ENCODE data around the gene ZNF609. TPM values are rescaled to one million over a fixed set of nuclear protein-coding genes. Genes with fewer than 3 reads are reported as not detected.

Gene ZNF609, protein sequence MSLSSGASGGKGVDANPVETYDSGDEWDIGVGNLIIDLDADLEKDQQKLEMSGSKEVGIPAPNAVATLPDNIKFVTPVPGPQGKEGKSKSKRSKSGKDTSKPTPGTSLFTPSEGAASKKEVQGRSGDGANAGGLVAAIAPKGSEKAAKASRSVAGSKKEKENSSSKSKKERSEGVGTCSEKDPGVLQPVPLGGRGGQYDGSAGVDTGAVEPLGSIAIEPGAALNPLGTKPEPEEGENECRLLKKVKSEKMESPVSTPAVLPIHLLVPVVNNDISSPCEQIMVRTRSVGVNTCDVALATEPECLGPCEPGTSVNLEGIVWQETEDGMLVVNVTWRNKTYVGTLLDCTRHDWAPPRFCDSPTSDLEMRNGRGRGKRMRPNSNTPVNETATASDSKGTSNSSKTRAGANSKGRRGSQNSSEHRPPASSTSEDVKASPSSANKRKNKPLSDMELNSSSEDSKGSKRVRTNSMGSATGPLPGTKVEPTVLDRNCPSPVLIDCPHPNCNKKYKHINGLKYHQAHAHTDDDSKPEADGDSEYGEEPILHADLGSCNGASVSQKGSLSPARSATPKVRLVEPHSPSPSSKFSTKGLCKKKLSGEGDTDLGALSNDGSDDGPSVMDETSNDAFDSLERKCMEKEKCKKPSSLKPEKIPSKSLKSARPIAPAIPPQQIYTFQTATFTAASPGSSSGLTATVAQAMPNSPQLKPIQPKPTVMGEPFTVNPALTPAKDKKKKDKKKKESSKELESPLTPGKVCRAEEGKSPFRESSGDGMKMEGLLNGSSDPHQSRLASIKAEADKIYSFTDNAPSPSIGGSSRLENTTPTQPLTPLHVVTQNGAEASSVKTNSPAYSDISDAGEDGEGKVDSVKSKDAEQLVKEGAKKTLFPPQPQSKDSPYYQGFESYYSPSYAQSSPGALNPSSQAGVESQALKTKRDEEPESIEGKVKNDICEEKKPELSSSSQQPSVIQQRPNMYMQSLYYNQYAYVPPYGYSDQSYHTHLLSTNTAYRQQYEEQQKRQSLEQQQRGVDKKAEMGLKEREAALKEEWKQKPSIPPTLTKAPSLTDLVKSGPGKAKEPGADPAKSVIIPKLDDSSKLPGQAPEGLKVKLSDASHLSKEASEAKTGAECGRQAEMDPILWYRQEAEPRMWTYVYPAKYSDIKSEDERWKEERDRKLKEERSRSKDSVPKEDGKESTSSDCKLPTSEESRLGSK (N-terminal part only)
- total RNA-seq (2022; extraction: Qiagen RNA extraction) = 15.4 to 27.3 TPM (median 21.1 TPM) in 5 replicates

DNA sequence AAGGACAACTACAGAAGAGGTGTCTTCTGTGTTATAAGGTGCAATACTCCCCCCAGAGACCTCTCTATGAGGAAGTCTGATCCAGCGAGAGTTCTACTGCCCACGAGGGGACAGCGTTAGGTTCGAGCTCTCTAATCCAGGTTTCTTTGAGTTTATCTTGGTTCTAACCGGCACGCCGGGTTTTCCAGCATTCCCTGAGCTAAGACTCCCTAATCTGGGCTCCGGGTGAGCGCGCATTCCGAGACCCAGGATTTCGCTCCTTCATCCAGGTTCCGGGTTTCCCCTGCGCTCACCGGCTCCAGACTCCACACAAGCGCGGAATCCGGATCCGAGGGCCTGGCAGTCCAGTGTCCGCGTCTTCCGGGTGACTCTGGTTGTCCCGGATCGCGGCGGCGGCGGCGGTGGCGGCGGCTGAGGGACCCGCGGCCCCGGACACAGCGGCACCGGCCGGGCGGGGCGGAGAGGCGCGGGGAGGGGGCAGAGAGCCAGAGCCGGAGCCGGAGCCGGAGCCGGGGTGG, at the start of gene ZNF609:
Gene ZNF609 (plus strand): TSS at position 373 of the 518 bp plus-strand sequence. CDS start 38,842 bp downstream, outside the sequence.

Other genes starting within 250 kb of the ZNF609 start
- gene CSNK1G1, start 104.4 kb upstream of the ZNF609 start, total RNA-seq (2022; extraction: Qiagen RNA extraction) = 13.6 to 19.5 TPM (median 17.2 TPM) in 5 replicates
- 160 to 251 TPM (median 177 TPM) in 5 replicates for gene PCLAF, start 79.1 kb upstream of the ZNF609 start, total RNA-seq (2022; extraction: Qiagen RNA extraction)
- gene TRIP4, start 72.7 kb upstream of the ZNF609 start, total RNA-seq (2022; extraction: Qiagen RNA extraction) = 25.0 to 32.7 TPM (median 26.8 TPM) in 5 replicates

Measured in A549 treated with Hydrocortisone at 1 μM for 4 hours (cell line).